Measurements from ENCODE around the gene OR13C2.

DNA sequence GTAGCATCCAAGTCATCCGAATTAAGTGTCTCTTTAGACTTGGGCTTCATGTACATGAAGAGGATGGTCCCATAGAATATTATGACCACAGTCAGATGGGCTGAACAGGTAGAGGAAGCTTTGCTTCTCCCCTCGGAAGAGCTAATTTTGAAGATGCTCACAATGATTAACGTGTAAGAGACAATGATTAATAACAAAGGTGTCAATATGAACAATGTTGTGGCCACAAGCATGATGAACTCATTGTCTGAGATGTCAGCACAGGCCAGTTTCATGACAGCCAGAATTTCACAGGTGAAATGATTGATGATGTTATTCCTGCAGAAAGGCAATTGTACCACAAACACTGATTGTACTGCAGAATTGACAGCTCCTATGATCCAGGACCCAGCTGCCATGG is 626 bp downstream of the OR13C2 start:
- TF ChIP-seq EZH2phosphoT487 (IDR thresholded peaks at IDR 0.05; ENCODE audit: insufficient read depth, low read depth) (no peak), EZH2 (IDR thresholded peaks at IDR 0.05; ENCODE audit: insufficient read depth, poor library complexity, severe bottlenecking) (no peak)
